ENCODE measurements around the gene CDADC1.
"Not testable (repeated sequence)": the region's sequence is repeated elsewhere in the genome, so short reads cannot be mapped to it uniquely, and the experiment has no call there.

Gene CDADC1

DNA sequence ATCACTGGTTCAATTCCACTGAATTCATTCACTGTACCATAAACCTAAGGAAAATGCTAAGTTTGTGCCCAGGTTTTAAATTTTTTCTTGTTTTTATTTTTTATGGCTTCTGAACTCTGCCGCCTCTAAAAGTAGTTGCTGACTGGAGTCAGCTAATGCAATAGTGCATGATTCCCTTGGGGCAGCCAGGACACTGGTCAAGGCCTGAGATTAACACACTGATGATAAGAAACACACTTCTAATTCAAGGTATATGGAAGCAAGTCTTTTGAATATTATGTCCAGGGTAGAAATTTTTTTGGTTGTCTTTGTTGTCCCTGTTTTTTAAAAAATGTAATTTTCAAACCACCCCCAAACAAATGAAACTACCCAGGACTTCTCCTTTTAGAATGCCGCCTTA is 72.2 kb downstream of the CDADC1 start:
- no peak for DNase-seq

- no peak for DNase-seq
Observed at GRCh38 chr13:49320975-49321374, 73.2 kb downstream of the CDADC1 start.

- no peak for DNase-seq
Observed at GRCh38 chr13:49322702-49323101, 75.0 kb downstream of the CDADC1 start.

GRCh38 chr13:49323344-49323743 is 75.6 kb downstream of the CDADC1 start:
- DNase-seq = no peak

DNA sequence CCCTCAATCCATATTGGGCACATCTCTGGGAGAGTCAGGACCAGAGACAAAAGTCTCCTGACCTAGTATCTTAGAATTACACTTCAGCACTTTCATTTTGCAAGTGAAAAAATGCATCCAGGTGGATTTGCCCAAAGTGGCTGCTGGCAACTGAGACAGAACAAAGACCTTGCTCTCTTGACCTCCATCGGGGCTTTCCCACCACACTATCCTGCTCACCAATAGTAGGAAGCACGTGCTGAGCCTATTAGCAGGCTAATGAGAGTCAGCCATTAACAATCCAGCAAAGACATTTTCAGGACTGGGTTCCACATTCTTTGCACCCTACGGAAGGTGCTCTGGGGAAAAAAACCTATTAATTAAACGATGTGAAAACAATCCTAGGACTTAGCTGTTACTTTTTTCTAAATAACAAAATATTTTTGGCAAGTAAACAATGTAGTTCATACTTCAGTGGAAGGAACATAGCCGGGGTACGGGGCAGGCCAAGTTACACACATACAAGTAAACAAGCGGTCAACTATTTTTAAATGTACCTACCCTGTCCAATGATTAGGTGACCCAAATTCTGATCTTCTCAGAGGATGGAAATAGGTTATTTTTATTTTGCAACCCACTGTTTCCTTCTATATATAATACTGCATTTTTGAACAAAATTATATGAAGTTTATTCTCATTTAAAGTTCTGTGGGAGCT is 78.6 kb downstream of the CDADC1 start:
- DNase-seq = no peak

GRCh38 chr13:49327145-49327544 is 79.4 kb downstream of the CDADC1 start:
- not testable (repeated sequence) for DNase-seq

- DNase-seq = no peak
Observed at GRCh38 chr13:49329831-49330545, 82.3 kb downstream of the CDADC1 start.

DNA sequence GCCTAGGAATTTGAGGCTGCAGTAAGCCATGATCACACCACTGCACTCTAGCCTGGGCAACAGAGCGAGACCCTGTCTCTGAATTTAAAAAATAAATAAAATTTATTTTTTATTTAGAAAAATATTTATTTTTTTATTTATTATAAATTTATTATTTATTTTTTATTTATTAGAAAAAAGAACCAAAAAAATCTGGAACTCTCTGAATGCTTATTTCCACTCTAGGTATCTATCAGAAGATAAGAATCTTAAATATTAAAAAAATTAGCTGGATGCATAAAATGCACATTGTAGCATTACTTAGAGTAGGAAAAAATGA is 82.8 kb downstream of the CDADC1 start:
- DNase-seq = no peak

GRCh38 chr13:49336655-49337054 is 88.9 kb downstream of the CDADC1 start:
- DNase-seq = no peak

GRCh38 chr13:49340161-49340560 is 92.4 kb downstream of the CDADC1 start:
- no peak for DNase-seq

DNA sequence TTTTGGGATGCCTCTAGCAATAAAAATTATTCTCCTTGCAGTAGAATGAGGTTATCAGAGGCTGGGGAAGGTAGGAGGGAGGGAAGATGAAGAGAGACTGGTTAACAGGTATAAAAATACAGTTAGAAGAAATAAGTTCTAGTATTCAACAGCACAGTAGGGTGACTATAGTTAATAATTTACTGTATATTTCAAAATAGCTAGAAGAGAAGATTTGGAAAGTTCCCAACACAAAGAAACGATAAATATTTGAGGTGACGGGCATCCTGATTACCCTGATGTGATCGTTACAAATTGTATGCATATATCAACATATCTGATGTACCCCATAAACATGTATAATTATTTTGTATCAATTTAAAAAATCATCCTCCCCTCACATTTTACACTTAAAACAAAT is 93.8 kb downstream of the CDADC1 start:
- no peak for DNase-seq

DNA sequence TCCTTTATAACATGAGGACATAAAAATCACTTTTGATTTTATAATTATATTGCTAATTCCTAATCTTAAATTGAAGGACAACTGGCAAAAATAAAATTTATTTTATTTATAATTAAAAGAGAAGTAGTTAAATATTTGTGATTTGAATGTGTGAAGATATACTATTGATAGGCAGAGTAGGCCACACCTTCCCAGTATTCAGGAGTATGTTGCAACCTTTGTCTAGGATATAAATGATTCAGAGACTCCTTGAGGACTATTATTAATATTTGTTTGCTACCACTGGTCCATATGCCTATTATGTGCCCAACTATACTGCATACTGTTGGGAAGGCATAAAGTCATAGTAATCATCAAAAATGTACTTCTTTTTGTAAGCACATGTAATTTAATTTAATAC is 94.2 kb downstream of the CDADC1 start:
- DNase-seq = no peak

DNA sequence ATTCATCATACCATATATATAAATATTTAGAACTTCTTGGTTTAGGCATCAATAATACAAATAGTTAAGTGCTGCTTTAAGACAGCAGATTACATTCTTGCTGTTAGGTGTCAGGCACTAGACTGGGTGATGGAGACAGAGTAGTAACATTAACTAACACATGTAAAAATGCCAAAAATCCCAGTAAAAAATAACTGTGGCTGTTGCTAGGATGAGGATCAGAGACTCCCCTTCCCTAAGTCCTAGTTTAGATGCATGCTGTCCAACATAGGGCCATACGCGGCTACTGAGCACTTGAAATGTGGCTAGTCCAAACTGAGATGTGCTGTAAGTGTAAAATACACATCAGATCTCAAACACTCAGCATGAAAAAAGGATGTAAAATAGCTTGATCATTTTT is 94.7 kb downstream of the CDADC1 start:
- DNase-seq = no peak

Measured in RPMI8226 (cell line).